HG03571 (cell line): ENCODE measurements around the gene MR1.
A peak's percentile ranks its signal among the peaks of the same experiment; 100 is the strongest.

Source experiments
- ATAC-seq: cut with Tn5 transposase; IDR thresholded peaks from one replicate; pipeline ENCODE4 v1.9.1; 2021; ENCODE audit not compliant: unreplicated experiment

The MR1 gene

DNA sequence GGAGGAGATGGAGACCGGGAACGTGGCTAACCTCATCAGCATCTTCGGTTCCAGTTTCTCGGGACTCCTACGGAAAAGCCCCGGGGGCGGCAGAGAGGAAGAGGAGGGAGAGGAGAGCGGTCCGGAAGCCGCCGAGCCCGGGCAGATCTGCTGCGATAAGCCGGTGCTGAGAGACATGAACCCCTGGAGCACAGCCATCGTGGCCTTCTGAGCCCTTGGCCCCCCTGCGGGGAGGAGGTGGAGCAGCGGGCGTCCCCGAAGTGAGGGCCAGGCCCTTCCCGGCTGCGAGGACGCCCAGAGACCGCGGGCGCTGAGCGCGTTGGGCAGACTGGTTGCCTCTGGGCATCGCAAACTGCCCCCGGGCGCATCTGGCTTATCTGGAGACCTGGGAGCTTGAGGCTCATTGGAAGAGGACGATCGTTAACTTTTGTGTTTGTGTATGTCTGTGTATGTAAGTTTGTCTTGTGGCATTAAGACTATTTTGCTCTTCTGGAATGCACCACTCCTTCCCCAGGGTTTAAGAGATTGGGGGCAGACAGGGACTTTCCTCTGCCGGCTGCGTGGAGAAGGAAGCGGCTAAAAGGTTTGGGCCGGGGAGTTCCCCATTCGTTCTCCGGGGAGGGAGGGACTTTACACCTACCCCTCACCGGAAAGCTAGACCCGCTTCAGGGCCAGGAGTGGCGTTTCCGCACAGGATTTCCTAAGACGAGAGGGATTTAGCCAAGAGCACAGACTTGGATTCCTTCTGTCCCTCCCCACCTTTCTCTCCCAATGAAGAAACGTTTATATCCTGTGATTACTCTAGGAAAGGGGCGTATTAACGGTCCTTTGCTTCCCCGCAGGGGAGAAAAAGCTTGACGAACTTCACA lies 56.1 kb downstream of the MR1 start:
- peak; percentile 27 for ATAC-seq

DNA sequence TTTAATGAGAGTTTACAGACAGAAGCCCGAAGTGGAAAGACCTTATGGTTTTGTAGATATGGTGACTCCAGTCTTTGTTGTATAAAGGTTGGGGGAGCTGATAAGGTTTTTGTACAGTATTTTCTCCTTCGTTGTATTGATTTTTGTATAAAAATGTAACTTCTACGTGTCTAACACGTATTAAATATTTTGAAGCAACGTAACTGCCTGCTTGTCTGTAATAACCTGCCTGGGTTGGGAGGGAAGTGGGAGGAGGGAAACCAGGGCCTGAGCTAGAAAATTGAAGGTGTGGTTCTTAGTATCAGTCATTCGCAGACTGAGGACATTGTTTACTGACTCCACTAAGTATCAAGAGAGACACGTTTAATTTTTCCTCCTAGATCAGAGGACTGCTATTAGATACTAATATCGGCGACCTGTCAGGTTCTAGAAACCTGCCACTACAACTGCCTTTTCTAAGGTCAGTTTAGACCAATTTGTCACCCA lies 56.9 kb downstream of the MR1 start:
- ATAC-seq, result no peak

DNA sequence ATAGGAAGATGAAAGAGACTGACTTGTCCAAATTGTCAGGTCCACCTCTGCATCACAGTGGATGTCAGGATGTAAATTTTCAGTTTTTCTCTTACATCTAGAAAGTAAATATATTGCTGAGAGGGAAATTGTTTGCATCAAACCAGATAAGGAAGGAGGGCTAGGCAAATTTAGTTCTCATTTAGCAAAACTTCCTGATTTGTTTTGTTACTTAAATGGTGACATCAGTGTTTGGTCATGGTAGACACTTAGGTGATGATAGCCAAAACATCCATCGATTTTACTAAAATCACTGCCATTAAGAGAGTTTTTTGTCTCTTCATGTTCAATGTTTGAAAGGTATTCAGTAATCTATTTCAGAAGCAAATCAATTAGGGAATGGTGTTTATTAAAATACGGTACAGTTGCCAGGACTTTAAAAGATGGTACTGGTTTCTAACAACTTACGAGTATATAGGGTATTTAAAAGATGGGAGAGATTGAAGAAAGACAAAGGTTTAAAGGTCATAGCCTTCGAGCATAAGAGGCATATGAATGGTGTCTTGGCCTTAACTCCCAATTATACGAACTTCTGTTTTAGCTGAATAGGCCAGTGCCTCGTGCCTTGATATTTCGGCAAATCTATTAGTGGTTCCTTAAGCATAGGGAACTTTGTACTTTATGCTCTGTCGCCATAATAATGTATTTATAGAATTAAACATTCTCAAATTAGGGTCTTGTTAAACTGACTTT lies 57.7 kb downstream of the MR1 start:
- ATAC-seq, result no peak

DNA sequence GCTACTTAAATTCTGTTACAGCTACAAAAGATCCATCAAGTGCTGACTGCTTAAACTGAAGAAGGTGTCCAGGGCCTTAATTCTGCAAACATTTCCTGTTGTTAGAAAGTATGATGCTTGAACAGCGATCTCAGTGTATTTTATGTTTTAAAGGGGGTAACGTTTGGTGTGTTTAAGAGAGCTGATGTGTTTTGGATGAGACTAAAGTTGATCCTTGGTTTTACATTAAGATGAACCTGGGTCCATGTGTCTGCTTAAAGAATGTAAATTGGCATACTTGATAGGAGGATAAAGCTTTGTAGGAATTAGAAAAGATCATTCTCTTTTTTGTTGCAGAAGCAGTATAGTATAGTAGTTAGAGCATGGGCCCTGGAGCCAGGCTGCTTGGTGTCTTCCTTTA lies 58.3 kb downstream of the MR1 start:
- ATAC-seq, result no peak

DNA sequence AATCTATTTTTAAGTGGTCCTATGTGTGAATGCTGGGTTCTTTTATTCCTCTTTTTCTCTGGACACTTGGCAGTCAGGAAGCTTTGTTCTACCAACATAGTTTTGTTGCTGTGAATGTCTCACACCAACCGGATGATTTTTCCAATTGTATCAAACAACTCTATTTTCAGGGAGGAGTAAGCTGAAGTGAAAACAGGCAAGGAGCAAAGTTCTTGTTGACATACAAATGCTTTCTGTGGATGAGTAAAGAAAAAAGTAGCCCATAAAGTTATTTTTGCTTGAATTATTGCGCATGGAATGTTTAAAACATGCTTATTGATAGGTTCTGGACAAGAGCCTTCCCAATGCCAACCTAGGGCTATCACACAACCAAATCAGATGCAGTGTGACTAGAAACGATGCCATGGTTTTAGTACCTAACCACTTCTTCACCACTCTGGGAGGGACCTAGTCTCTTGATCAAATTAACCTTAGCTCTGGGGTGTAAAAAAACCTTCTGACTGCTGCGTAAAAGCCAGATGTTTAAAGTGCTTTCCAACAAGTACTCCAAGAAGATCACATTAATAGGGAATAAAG lies 59.2 kb downstream of the MR1 start:
- no peak for ATAC-seq

DNA sequence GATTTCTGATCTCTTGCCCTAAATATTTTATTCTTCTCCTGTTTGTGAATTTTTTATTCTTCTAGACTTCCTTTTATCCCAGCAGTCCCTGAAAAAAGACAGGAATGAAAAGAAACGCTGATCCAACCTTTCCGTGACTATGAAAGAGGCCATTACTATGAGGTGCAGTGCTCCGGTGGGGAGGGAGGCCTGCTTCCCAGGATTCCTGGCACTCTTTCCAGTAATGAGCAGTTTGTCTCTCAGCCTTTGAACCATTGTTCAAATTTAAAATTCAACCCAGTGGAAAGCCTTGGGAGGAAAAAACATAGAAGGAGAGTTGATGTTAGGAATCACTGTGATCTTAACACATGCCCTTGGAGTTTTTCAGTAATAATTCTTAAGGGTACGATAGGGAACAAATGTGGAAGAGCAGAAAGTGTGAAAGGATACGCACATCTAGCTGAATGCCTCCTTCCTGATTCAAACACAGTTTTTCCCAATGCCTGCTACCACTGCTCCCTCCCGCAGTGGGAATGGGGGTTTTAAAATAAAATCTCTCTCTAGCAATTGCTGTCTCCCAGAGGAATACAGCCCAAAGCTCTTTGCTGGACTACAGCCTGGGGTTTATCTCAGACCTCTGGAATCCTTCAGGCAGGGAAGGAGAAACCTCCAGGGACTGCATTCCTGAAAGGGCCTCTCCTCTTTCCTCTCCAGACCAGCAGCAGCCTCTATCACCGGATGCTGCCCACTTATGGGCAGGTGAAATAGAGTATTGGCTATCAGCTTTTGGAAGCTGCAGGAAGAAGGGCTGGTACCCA lies 60.8 kb downstream of the MR1 start:
- no peak for ATAC-seq

DNA sequence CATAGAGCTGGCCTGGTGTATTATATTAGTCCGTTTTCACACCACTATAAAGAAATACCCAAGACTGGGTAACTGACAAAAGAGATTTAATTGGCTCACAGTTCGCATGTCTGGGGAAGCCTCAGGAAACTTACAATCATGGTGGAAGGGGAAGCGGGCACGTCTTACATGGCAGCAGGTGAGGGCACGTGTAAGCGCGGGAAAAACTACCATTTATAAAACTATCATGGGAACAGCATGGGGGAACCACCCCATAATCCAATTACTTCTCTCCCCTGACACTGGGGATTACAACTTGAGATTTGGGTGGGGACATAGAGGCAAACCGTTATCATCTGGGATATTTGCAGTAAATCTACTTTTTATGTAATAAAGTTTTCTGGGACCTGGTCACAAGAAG lies 61.5 kb downstream of the MR1 start:
- ATAC-seq, result no peak

DNA sequence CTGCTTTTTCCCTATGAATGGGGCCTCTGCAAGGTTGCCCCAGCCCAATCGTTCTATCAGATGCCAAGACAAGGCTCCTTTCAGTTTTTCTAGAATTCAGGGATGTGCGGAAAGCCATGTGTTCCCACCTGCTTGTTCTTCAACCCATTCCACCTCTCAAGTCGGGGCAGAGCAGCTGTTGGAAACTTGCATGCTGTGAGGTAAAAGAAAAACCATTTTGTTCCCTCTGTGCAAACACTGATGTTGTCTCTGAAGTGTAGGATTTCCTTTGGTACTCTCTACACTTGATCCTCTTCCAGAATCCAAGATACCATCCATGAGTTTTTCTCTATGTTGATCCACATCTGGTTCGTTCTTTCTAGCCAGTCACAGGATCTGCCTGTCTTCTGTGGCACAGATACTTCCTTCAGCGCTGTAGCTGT lies 62.0 kb downstream of the MR1 start:
- no peak for ATAC-seq

DNA sequence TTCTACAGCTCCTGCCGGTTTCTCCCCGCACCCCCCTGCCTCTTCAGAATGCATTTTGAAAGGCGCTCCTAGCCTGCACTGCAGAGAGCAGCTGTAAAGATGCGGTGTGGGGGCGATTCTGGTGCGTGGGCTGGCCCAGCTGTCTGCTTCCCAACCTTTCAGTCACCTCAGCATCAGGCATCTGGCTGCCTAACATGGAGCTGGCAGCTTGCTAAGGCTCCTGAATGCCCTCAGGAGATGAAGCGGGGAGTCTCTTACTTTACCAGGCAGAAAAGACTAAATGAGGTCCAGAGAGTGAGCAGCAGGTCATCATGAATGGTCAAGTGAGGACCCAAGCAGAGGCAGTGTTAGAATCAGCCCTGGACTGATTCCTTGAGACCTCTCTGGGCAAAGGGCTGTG lies 63.5 kb downstream of the MR1 start:
- no peak for ATAC-seq

DNA sequence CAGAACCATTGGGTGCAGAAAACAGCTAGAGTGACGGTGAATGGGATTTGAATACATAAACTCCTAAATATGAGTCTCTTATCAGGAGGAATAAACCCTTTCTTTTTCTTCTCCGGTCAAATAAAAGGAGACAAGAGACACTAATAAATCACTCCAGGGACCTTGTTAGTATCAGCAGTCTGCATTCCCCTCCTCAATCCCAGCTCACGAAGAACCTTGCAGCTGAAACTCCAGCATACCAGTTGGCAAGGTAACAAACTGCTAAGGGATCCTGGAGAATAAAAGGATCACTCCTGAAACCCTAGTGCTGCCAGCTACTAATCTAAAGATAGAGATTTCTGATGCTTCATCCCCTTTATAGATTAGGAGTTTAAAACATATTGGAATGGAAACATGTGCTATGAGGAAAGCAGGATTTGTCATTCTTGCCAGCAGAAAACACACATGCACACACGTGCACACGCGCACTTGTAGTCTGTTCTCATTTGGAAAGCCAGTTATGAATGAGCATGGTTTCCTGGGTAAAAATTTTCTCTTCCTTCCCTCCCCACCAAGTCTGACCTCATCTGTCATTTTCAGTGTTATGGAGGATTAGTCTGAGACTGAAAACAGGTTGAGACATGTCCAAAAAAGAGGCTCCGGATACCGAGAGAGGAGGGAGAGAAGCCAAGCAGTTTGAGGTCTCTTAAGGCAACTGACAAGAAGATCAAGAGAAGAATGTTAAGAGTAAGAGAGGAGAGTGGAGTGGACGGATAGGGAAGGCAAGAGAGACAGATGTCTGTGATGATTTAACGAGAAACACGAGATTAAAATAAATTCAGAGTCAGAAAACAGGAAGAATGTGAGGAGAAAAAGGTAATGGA lies 65.6 kb downstream of the MR1 start:
- ATAC-seq, result peak; percentile 72

DNA sequence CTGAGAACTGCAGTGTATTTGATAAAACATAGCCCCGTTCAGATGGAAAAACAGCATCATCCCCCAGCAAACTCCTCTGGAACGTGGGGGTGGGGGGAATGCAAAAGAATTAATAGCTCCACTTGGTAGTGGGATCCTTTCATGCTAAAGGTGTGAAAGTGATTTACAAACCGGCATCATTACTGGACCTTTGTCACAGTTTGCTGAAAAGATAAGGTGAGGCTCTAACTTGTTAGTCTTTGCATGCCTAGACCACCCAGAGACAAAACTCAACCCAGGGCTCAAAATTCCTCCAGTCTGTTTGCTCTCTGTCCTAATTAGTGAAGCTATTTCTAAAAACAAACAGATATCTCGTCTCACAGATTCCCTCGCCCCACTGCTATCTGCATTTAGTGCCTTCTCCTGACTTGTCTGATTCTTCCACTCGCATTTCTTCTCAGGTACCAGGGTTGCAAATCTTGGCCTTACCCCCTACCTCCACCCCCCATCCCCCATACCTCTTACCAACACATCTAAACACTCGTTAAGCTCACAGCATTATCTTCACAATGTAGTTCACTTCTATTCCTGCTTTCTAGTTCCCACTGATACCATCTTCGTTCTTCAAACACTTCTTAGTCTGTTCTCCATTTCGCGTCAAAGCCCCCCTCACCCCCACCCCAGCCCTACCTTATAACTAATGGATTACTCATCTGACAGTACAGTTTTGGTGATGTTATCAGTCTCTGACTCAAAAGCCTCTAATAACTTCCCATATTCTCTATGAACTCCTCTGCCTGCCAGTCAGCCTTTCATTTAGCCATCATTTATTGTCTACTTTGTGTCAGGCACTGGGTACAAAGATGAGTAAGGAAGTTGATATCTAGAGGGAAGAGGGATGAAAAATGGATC lies 66.5 kb downstream of the MR1 start:
- ATAC-seq, result no peak

DNA sequence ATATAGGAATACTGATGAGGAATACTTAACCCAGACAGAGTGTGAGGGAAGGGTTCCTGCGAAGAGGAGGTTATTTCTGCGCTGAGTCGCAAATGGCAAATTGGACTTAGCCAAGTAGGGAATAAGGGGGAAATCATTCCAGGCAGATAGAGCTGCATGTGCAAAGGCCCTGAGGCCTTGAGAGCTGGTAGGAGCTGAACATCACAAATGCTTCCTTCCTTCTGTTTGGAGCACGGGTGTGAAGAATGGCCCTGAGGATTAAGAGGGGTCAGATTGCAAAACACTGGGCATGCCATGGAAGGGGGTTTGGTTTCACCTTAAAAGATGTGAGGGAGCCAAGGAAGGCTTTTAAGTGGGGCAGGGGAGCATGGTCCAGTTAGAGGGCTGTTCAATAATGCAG lies 67.2 kb downstream of the MR1 start:
- no peak for ATAC-seq

DNA sequence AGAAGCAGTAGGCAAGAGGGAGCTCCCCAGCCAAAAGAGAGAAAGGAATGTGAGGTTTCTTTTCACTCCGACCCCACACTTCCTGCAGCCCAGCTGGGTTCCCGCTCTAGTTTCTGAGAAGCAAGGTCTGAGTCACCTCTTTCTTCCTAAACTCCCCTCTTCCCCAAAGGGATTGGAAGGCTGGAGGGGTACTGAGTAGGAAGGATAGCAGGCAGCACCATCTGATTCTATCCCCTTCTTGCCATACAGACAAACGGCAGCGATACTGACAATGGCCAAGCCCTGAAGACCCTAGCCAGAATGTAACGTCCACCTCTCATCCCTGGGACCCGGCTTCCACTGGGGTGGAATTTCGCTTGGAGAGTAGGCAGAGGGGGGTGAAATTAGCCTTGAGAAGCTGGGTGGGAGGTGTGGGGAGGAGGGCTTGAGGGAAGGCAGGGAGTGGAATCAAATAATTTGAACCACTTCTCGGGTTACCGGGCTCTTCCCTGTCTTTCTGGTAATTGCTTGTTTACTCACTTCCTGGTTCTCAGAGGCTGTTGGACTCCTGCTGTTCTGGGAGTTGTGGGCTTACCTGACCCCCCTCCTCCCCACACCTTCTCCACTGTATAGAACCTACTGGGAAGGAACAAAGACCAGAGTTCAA lies 67.9 kb downstream of the MR1 start:
- ATAC-seq, result no peak

DNA sequence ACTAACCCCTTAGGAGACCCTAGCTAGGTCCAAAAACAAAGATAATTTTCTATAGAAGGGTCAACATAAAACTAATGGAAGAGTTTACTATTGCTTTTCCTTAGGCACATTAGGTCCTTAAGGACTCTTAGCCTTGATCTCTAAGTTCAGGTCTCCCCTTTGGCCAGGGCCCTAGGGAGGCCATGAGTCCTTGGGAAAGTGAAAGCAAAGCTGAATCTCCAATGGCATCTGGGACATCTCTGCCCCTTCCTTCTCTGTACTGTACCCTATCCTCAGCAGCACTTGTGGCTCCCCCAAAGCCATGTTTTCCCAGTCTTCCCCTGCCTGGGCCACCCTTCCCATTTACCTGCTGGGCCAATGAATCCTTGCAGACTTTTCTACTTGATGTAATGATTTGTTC lies 69.1 kb downstream of the MR1 start:
- ATAC-seq, result no peak

DNA sequence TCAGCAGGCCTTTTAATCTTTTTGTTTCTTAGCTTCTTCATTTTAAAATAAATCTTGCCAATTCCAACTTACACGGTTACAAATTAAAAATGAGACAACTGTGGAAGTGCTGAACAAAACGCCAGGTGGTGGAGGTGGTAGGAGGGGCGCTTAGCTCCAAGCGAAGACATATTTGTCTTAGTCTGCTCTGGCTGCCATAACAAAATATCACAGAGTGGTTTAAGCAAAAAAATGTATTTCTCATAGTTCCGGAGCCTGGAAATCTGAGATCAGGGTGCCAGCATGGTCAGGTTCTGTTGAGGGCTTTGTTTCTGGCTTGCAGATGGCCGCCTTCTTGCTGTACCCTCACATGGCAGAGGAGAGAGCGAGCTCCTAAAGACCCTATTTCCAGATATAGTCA lies 69.6 kb downstream of the MR1 start:
- ATAC-seq, result no peak

DNA sequence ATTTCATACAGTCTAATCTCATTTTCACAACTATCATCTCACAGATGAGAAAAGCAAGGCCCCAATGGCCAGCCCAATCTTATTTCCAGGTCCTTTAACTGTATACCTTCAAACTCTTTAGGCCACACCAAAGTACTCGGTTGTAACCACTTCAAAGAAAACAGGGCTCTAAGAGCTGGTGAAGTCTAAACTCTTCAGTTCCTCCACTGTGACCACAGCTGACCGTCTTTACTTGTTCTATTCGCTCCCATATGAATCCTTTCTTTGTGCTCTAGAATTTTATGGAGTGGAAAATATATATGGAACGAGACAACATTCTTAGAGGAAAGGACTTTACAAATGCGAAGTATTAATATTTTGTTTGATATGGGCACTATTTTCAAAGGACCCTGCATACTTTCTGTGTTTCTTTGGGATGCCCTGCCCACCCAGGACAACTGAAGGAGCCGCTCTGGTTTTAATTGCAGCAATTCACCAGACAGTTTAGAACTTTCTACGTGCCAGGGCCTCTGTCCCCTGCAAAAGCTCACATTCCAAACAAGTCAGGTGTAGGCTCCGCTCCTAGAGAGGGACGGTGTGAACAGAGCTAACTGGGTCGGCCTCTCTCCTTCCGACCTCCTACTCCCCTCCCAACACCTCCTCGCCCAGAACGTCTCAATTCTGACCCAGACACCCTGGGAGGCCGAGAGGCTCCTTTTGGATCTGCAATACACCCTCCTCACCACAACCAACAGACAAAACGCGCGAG lies 70.4 kb downstream of the MR1 start:
- no peak for ATAC-seq

DNA sequence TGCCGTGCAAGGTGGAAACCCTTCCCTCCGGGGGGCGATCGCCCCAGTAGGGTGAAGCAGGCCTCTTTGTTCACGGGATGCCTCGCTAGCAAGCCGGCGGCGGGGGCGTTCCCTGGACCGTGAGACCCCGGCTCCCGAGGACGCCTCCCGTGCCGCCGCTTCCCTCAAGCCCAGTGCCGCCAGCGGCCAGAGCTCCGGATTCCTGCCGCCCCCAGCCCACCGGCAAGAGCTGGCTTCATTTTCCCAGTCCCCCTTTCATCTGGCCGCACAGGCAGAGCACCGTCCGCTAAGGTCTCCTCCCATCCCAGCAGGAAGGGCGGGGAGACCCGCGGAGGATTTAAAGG lies 71.0 kb downstream of the MR1 start:
- ATAC-seq, result peak; percentile 9
